Measurements from ENCODE around the gene ACADL. TPM values are rescaled to one million over a fixed set of nuclear protein-coding genes. Genes with fewer than 3 reads are reported as not detected.

ACADL gene
- total and polyA plus RNA-seq, 9 donors, result 4.5 to 39.0 (median 10.5) TPM

DNA sequence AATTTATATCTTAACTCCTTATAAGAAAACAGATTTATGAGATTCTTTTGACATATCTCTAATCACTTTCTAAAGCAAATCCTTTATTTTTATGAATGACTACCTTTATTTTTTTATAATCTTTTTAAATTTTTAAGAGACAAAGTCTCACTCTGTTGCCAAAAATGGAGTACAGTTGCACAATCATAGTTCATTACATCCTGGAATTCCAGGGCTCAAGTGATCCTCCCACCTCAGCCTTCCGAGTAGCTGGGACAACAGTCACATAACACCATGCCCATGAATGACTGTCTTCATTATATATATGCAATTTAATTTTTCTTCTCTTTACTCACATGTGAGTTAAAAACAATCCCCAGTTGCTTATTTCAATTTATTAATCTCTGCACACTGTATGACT, 21.7 kb downstream of the ACADL start:
- DNase-seq, result no peak
- WGBS, 3 donors, result 18 to 51% (median 39%) methylated on average over 1 of the region's 1 CpG
- Histone ChIP-seq H3K4me1 (ENCODE audit: insufficient read depth) (no peaks in the 10 kb centered on the region), H3K27me3 (no peaks in the 10 kb centered on the region), H3K9me3 (no peaks in the 10 kb centered on the region), H3K4me3 (no peak overlapping the region), H3K27ac (no peak overlapping the region), H3K36me3 (no peaks in the 10 kb centered on the region)
- TF ChIP-seq POLR2A (IDR thresholded peaks at IDR 0.05) (no peak), EP300 (IDR thresholded peaks at IDR 0.05) (no peak)
- TF ChIP-seq, protein P1, sequence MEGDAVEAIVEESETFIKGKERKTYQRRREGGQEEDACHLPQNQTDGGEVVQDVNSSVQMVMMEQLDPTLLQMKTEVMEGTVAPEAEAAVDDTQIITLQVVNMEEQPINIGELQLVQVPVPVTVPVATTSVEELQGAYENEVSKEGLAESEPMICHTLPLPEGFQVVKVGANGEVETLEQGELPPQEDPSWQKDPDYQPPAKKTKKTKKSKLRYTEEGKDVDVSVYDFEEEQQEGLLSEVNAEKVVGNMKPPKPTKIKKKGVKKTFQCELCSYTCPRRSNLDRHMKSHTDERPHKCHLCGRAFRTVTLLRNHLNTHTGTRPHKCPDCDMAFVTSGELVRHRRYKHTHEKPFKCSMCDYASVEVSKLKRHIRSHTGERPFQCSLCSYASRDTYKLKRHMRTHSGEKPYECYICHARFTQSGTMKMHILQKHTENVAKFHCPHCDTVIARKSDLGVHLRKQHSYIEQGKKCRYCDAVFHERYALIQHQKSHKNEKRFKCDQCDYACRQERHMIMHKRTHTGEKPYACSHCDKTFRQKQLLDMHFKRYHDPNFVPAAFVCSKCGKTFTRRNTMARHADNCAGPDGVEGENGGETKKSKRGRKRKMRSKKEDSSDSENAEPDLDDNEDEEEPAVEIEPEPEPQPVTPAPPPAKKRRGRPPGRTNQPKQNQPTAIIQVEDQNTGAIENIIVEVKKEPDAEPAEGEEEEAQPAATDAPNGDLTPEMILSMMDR (IDR thresholded peaks at IDR 0.05), result no peak
- intact Hi-C loops (cut with DNase I), result loop anchor here in 1 of 4 donors (5.0 kb wide), 1 partner anchor 221 kb away; no protein-coding TSS in a partner anchor

DNA sequence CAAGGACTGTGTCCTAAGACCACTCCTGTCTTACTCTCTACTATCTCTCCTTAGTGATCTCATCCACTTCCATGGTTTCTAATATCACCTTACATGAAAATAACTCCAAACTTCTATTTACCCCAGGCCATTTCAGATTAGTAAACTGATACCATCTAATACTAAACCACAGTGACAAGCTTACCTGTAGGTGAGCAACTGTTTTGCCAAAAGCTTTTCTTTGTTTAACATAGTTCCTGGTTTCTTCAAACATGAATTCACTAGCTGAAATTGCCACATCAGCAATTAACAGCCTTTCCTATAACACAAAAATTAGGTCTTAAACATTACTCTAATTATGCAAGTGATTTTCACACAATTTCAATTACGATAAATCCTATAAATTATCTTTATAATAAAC, 22.1 kb downstream of the ACADL start:
- TF ChIP-seq, protein P1 (IDR thresholded peaks at IDR 0.05), result no peak
- TF ChIP-seq EP300 (IDR thresholded peaks at IDR 0.05) (no peak), POLR2A (IDR thresholded peaks at IDR 0.05) (no peak)
- H3K27ac ChIP-seq, result no peak overlapping the region
- H3K4me3 ChIP-seq, result no peak overlapping the region
- no peaks in the 10 kb centered on the region for H3K27me3 ChIP-seq
- H3K9me3 ChIP-seq, result no peaks in the 10 kb centered on the region
- intact Hi-C loops (cut with DNase I), result loop anchor here in 1 of 4 donors (5.0 kb wide), 1 partner anchor 221 kb away; no protein-coding TSS in a partner anchor
- no peak for DNase-seq
- no peaks in the 10 kb centered on the region for H3K4me1 ChIP-seq (ENCODE audit: insufficient read depth)
- no peaks in the 10 kb centered on the region for H3K36me3 ChIP-seq
- 89 to 92% (median 92%) methylated on average over 1 of the region's 1 CpG for WGBS, 3 donors

DNA sequence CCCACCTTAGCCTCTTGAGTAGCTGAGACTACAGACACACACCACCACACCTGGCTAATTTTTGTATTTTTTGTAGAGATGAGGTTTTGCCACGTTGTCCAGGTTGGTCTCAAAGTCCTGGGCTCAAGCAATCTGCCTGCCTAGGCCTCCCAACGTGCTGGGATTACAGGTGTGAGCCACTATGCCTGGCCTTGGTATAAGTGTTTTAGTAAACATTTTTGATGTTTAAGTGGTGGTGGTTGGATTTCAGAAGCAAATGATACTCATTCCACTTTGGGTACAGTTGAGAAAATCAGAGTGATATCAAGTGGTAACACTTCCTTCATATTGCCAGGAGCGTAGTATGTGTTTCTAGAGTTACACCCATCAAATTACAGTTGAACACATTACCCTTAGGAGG, 25.4 kb downstream of the ACADL start:
- H3K9me3 ChIP-seq, result no peaks in the 10 kb centered on the region
- H3K4me3 ChIP-seq, result no peak overlapping the region
- intact Hi-C loops (cut with DNase I), result loop anchor here (5.0 to 10.0 kb wide), 3 partner anchors 195 to 223 kb away; partner anchors contain the start of gene RPE (in 1 of the 4)
- DNase-seq, result no peak
- no peaks in the 10 kb centered on the region for H3K27me3 ChIP-seq
- H3K4me1 ChIP-seq (ENCODE audit: insufficient read depth), result no peaks in the 10 kb centered on the region
- H3K27ac ChIP-seq, result no peak overlapping the region
- H3K36me3 ChIP-seq, result no peaks in the 10 kb centered on the region
- TF ChIP-seq EP300 (IDR thresholded peaks at IDR 0.05), result no peak
- no peak for TF ChIP-seq POLR2A (IDR thresholded peaks at IDR 0.05)
- TF ChIP-seq, protein P1 (IDR thresholded peaks at IDR 0.05), result no peak
- WGBS, 3 donors, result 79 to 88% (median 85%) methylated on average over 3 of the region's 3 CpGs

DNA sequence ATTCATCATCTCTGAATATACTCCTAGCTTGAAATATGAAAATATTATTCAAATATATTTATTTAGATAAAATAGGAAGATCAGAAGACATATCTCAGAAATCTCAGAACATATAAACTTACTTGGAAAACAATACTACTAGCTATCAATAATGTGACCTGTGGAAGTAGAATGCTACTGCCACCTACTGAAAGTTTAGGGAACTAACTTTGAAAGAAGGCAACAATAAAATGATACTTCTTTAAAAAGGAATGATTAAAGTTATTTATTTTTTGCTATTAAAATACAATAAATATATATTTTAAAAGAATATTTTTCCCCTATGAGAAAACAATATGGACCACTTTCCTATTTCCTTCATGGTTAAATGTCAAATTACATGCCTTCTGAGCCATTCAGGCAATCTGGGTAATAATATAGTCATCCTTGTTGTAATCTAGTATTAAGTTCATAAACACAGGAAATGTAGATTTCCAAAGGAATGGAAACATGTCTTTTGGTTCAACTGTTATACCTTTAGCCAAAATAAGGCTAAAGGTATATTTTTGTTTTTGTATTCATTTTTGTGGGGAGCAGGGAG, 26.0 kb downstream of the ACADL start:
- H3K4me3 ChIP-seq, result no peak overlapping the region
- H3K9me3 ChIP-seq, result no peaks in the 10 kb centered on the region
- no peaks in the 10 kb centered on the region for H3K4me1 ChIP-seq (ENCODE audit: insufficient read depth)
- intact Hi-C loops (cut with DNase I), result loop anchor here (5.0 to 10.0 kb wide), 2 partner anchors 194 to 222 kb away; partner anchors contain the start of gene RPE (in 1 of the 4)
- no peak overlapping the region for H3K27ac ChIP-seq
- H3K27me3 ChIP-seq, result no peaks in the 10 kb centered on the region
- TF ChIP-seq, protein P1 (IDR thresholded peaks at IDR 0.05), result peak; percentile 21 to 40 (median 37)
- TF ChIP-seq POLR2A (IDR thresholded peaks at IDR 0.05), result no peak
- DNase-seq, result no peak
- no peaks in the 10 kb centered on the region for H3K36me3 ChIP-seq

Data from ovary (tissue), 9 donors.